PC-3 (cell line): ENCODE measurements around the gene B3GNT4. TPM values are rescaled to one million over a fixed set of nuclear protein-coding genes. Genes with fewer than 3 reads are reported as not detected.

Experiments used
- ATAC-seq: fragments of 200-7000 bp; cut with Tn5 transposase; 2 replicates; pipeline ENCODE4 v1.9.1; 2020; ENCODE audit warnings: mild to moderate bottlenecking, moderate library complexity
- BruUV-seq: library from RNA; stranded (reverse); fragments of 400-500 nt; replicated peaks from 2 replicates; lab custom pipeline; 2021; lab: Mats Ljungman, UMichigan
- CTCF ChIA-PET: fragments of 300-600 bp; sonication (Branson Sonifier 250); formaldehyde crosslinking; loops from one replicate; lab custom pipeline; 2022; ENCODE audit warnings: antibody characterized with exemption; lab: Charles Lee
- POLR2A ChIA-PET: fragments of 300-600 bp; sonication (Branson Sonifier 250); formaldehyde crosslinking; loops from one replicate; lab custom pipeline; 2022; ENCODE audit warnings: antibody characterized with exemption; ENCODE audit not compliant: unreplicated experiment; lab: Charles Lee
- DNase-seq: peaks from one replicate; pipeline ENCODE4 v3.0.0-alpha.2; 2015
- H2AFZ ChIP-seq: fragments of 300-600 bp; sonication (generic); 2 replicates; pipeline ENCODE4 v1.6.0; 2016; ENCODE audit warnings: antibody characterized with exemption, low read length
- H3F3A ChIP-seq: fragments of 300-600 bp; sonication (generic); one replicate; pipeline ENCODE4 v1.6.0; 2017; ENCODE audit warnings: antibody characterized with exemption, low read length, control low read depth, mild to moderate bottlenecking; ENCODE audit not compliant: unreplicated experiment
- H3K27ac ChIP-seq: fragments of 300-600 bp; sonication (generic); 2 replicates; pipeline ENCODE4 v1.5.1; 2016; ENCODE audit warnings: mild to moderate bottlenecking, low read length
- H3K27me3 ChIP-seq: fragments of 300-600 bp; sonication (generic); 2 replicates; pipeline ENCODE4 v1.6.1; 2016; ENCODE audit warnings: low read length, mixed read lengths
- H3K36me3 ChIP-seq: fragments of 300-600 bp; sonication (generic); 2 replicates; pipeline ENCODE4 v1.6.1; 2016; ENCODE audit warnings: low read depth, mixed run types, low read length, mixed read lengths
- H3K4me1 ChIP-seq: fragments of 300-600 bp; sonication (generic); 2 replicates; pipeline ENCODE4 v1.5.1; 2016; ENCODE audit warnings: low read length; ENCODE audit not compliant: insufficient read depth
- H3K4me2 ChIP-seq: fragments of 300-600 bp; sonication (generic); 2 replicates; pipeline ENCODE4 v1.6.0; 2016; ENCODE audit warnings: low read length
- H3K4me3 ChIP-seq: fragments of 300-600 bp; sonication (generic); 2 replicates; pipeline ENCODE4 v1.5.1; 2016; ENCODE audit warnings: mild to moderate bottlenecking, low read length, mixed read lengths
- H3K79me2 ChIP-seq: fragments of 300-600 bp; sonication (generic); 2 replicates; pipeline ENCODE4 v1.6.1; 2017; ENCODE audit warnings: low read length, mixed read lengths
- H3K9ac ChIP-seq: fragments of 300-600 bp; sonication (generic); 2 replicates; pipeline ENCODE4 v1.6.0; 2016; ENCODE audit warnings: mild to moderate bottlenecking, low read length
- H3K9me2 ChIP-seq: fragments of 300-600 bp; sonication (generic); replicated peaks from 2 replicates; pipeline ENCODE4 v1.6.1; 2016; ENCODE audit warnings: mixed run types, low read length, mixed read lengths
- H3K9me3 ChIP-seq: fragments of 300-600 bp; sonication (generic); 2 replicates; pipeline ENCODE4 v1.6.1; 2016; ENCODE audit warnings: low read length, mixed read lengths
- H4K20me1 ChIP-seq: fragments of 300-600 bp; sonication (generic); 2 replicates; pipeline ENCODE4 v1.6.1; 2016; ENCODE audit warnings: low read length, mixed read lengths
- CTCF ChIP-seq: fragments of 300-600 bp; sonication (generic); conservative IDR thresholded peaks from 2 replicates; pipeline ENCODE4 v1.5.1; 2017; ENCODE audit warnings: antibody characterized with exemption, low read depth, mild to moderate bottlenecking, low read length
- EZH2 ChIP-seq: fragments of 300-600 bp; sonication (generic); IDR thresholded peaks from one replicate; pipeline ENCODE4 v1.6.1; 2017; ENCODE audit warnings: antibody characterized with exemption, mild to moderate bottlenecking, low read length; ENCODE audit not compliant: unreplicated experiment
- EZH2phosphoT487 ChIP-seq: fragments of 300-600 bp; sonication (generic); IDR thresholded peaks from 2 replicates; pipeline ENCODE4 v1.6.1; 2018; ENCODE audit warnings: mild to moderate bottlenecking, antibody characterized with exemption, low read length, borderline replicate concordance
- intact Hi-C: fragments of 100-400 bp; cut with micrococcal nuclease; formaldehyde crosslinking; loops from 2 replicates; pipeline ENCODE4 v1.9.0; 2023
- total RNA-seq: library from RNA; depleted of rRNA; stranded (reverse); fragments of >200 nt; gene quantifications from 2 replicates; pipeline ENCODE4 v1.2.3, GENCODE V29; 2014

Gene B3GNT4
- total RNA-seq, 1 experiment from 2014 or later: 4.0 TPM

- Histone ChIP-seq H3K4me2 (no peak overlapping the region), H3K9me2 (no peaks in the 10 kb centered on the region), H3F3A (no peaks in the 10 kb centered on the region), H3K4me3 (no peak overlapping the region), H3K27ac (no peak overlapping the region), H3K27me3 (no peaks in the 10 kb centered on the region), H3K4me1 (no peaks in the 10 kb centered on the region), H4K20me1 (no peaks in the 10 kb centered on the region), H2AFZ (no peak overlapping the region), H3K79me2 (no peaks in the 10 kb centered on the region), H3K9me3 (no peaks in the 10 kb centered on the region), H3K9ac (no peak overlapping the region), H3K36me3 (no peaks in the 10 kb centered on the region)
- DNase-seq: no peak
- no TSS peak for BruUV-seq
- ChIA-PET CTCF (no interaction called here), POLR2A (no interaction called here)
- no peak for ATAC-seq
- no peak for TF ChIP-seq EZH2
- TF ChIP-seq CTCF: no peak
- TF ChIP-seq EZH2phosphoT487: no peak
- intact Hi-C loops: no loop called here
Observed at GRCh38 chr12:122167356-122167925, 36.1 kb upstream of the B3GNT4 start.

GRCh38 chr12:122168492-122168891 is 35.0 kb upstream of the B3GNT4 start:
- ChIA-PET POLR2A (no interaction called here), CTCF (no interaction called here)
- TF ChIP-seq EZH2 (no peak), EZH2phosphoT487 (no peak), CTCF (no peak)
- no peaks in the 10 kb centered on the region for H3K79me2 ChIP-seq
- H4K20me1 ChIP-seq: no peaks in the 10 kb centered on the region
- BruUV-seq: no TSS peak
- H3K9me3 ChIP-seq: no peaks in the 10 kb centered on the region
- H3K9me2 ChIP-seq: no peaks in the 10 kb centered on the region
- DNase-seq (no peak), ATAC-seq (no peak)
- H3F3A ChIP-seq: no peaks in the 10 kb centered on the region
- no peaks in the 10 kb centered on the region for H3K36me3 ChIP-seq
- no peak overlapping the region for H3K9ac ChIP-seq
- intact Hi-C loops: no loop called here
- no peak overlapping the region for H3K4me2 ChIP-seq
- H3K27ac ChIP-seq: no peak overlapping the region
- H3K27me3 ChIP-seq: no peaks in the 10 kb centered on the region
- H3K4me3 ChIP-seq: no peak overlapping the region
- no peak overlapping the region for H2AFZ ChIP-seq
- no peaks in the 10 kb centered on the region for H3K4me1 ChIP-seq

- BruUV-seq: no TSS peak
- H3K4me3 ChIP-seq: no peak overlapping the region
- H2AFZ ChIP-seq: no peak overlapping the region
- intact Hi-C loops: no loop called here
- no peaks in the 10 kb centered on the region for H3K4me1 ChIP-seq
- no peak overlapping the region for H3K9ac ChIP-seq
- no peak overlapping the region for H3K4me2 ChIP-seq
- no peaks in the 10 kb centered on the region for H3K27me3 ChIP-seq
- H3F3A ChIP-seq: no peaks in the 10 kb centered on the region
- no peaks in the 10 kb centered on the region for H4K20me1 ChIP-seq
- no peak overlapping the region for H3K27ac ChIP-seq
- H3K36me3 ChIP-seq: no peaks in the 10 kb centered on the region
- no peaks in the 10 kb centered on the region for H3K79me2 ChIP-seq
- H3K9me3 ChIP-seq: no peaks in the 10 kb centered on the region
- ChIA-PET POLR2A (no interaction called here), CTCF (no interaction called here)
- TF ChIP-seq EZH2phosphoT487: no peak
- no peak for TF ChIP-seq EZH2
- no peak for TF ChIP-seq CTCF
- no peak for ATAC-seq
- DNase-seq: no peak
- H3K9me2 ChIP-seq: no peaks in the 10 kb centered on the region
Observed at GRCh38 chr12:122171399-122171798, 32.1 kb upstream of the B3GNT4 start.
